Activated T-helper 1 cell treated with Interleukin-2 at 50 U/mL for 16 hours (primary cell): ENCODE data around the gene PRKCE.

Experiments used
- DNase-seq: peaks from one replicate; pipeline ENCODE4 v3.0.0-alpha.2; 2020; ENCODE audit warnings: low read depth

Gene PRKCE

DNA sequence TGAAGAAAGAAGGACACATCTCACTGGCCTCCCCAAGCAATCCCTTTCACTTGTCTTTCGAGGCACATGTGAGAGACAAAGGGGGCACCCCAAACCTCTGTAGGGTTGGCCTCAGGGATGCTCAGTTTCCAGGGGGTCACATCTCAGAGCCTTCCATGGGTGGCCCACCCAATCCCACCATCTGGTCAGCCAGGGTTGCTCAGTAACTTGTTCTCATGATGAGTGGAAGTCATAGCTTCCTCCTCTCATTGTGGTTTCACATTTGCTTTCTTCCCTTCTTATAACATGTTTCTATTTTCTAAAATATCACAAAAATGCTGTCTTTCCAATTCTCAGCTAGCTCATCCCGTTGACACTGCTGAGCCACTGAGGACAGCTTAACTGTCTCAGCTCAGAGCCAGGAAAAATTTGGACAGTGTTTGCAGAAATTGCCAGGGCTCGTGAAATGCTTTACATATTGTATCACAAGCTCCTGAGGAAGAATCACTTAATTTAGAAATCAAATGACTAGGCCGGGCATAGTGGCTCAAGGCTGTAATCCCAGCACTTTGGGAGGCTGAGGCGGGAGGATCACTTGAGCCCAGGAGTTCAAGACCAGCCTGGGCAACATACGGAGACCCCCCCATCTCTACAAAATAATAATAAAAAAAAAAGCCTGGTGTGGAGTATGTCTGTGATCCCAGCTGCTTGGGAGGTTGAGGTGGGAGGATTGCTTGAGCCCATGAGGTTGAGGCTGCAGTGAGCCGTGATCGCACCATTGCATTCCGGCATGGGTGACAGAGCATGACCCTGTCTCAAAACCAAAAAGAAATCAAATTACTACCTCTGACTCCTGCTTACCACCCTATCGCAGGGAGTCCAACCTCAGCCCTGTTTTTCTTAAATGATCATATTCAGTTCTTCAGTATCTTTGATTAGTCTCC, 129.3 kb downstream of the PRKCE start:
- no peak for DNase-seq

DNA sequence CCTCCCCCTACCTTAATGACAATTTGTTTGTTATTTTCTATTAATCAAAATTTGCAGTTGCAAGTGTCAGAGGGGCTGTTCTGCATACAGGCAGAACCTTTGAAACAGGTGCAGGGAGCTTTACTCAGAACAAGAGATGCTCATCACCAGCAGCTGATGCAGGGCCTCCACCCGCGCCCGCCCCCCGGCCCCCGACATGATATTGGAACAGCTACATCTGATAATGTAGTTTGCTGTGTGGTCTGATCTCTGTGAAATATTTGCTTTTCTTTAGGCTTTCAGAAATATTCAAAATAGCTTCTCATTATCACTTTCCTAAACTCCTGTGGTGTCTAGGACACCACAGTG, 130.0 kb downstream of the PRKCE start:
- no peak for DNase-seq

DNA sequence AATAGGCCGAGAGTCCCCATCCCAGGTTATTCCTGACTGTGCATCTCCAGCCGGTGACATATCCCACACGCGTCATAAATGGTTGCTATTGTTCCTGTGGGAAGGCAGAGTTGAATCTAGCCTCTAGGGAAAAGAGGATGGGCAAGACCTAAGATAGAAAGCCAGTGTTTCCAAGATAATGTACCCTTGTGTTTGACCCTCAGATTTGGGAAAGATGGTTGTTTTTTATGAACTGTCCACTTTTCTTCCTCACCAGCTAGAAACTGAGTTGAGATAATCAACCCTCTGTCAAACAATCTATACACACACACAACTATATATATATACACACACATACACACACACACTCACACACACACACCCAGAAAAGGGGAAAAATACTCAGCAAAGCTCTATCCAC, 131.0 kb downstream of the PRKCE start:
- DNase-seq: no peak

DNA sequence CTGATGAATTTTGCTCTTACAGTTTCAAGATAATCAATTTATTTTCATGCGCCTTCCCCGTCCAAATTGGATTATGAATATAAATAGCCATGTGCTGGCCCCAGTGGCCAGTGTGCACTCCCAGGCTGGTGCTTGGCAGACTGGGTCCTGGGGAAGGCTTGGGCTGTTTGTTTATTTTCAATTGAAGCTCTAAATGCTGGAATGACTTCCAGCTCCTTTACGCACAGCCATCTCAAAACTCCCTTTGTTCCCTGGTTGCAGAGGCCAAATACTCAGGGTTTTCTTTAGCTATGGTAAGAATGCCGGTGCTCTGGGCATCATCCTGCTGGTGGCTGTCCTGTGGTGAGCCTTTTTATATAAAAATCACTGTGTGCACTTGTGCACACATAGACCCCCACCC, 131.5 kb downstream of the PRKCE start:
- no peak for DNase-seq

DNA sequence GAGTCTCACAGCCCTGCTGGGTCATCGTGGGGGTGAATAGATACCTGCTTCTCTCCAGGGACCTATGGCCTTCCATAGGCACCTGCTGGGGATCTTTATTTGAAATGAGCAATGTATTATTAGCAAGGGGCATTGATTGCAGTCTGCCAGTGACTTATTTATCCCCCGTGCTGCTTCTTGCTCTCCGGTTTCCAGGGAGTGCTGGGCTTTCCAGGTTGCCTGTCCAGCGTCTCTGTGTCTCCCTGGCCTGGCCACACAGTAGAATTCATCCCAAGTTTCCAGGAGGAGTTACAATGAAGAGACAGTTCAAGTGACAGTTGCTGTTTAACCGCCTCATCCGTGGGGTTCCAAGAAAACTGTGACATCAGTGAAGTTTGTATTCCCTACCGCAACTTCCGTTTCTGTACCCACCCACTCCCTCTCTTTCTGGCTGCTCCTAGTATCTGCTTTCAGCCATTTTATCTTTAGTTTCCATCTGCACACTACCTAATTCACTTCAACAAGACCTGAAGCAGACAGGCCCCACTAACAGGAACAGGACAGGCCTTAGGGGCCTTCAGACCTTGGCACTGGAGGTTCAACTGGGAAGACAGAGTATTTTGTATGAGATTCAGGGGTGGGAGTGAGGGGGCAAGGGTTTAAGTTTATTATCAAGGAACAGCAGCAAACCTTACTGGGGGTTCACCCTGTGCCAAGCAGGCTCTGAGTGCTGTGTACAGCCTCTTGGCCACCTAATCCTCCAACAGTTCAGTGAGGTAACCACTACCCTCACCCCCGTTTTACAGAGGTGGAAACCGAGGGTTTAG, 134.8 kb downstream of the PRKCE start:
- DNase-seq: no peak

DNA sequence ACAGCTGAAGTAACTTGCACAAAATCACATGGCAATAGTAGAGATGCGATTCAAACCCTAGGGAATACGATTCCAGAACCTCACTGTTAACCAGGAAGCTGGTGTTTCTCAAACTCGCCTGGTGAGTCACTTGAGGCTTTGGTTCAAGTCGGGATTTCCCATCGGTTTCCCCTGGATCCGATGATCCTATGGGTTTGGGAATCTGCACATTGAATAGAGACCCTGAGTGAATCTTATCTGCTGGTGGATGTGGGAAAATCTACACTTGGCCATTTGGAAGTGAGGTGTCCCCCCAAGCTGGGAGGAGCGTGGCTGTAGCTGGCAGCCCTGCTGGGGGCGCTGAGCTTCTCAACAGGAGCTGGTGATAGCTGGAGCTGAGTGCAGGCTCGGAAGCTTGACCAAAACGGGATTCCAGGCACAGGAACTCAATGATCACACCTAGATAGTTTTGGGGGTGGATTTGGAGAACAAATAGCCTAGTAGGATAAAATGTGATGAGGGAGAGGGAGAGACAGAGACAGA, 135.4 kb downstream of the PRKCE start:
- DNase-seq: no peak

DNA sequence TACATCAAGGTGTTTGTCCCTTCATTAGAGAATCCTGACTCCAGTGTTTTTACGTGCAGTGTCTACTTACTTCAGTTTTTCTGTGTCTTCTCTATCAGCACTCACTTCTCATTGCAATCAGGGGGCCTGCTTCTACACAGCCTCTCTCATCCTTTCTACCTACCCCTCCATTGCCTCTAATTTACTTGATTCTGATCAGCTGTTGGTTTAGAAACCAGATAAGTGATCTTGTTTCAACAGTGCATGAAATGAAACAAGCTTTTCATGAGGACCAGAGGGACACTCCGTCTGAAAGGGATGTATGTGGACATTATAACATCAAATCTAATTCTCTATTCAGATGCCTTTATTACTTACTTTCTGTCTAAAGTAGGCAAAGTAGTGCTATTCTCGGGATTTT, 136.9 kb downstream of the PRKCE start:
- no peak for DNase-seq

DNA sequence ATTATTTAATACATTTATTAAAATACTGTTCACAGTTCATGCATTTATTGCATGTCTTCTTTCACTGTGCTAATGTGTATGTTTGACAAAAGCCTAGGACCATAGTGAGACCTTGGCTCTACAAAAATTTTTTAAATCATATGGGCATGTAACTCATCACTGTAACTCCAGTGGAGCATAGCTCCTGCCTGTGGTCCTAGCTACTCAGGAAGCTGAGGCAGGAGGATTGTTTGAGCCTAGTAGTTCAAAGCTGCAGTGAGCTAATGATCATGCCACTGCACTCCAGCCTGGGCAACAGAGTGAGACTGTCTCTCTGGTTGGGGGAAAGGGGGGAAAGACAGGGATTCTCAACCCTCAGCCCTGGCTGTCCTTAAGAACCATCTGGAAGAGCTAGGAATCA, 137.8 kb downstream of the PRKCE start:
- DNase-seq: no peak

DNA sequence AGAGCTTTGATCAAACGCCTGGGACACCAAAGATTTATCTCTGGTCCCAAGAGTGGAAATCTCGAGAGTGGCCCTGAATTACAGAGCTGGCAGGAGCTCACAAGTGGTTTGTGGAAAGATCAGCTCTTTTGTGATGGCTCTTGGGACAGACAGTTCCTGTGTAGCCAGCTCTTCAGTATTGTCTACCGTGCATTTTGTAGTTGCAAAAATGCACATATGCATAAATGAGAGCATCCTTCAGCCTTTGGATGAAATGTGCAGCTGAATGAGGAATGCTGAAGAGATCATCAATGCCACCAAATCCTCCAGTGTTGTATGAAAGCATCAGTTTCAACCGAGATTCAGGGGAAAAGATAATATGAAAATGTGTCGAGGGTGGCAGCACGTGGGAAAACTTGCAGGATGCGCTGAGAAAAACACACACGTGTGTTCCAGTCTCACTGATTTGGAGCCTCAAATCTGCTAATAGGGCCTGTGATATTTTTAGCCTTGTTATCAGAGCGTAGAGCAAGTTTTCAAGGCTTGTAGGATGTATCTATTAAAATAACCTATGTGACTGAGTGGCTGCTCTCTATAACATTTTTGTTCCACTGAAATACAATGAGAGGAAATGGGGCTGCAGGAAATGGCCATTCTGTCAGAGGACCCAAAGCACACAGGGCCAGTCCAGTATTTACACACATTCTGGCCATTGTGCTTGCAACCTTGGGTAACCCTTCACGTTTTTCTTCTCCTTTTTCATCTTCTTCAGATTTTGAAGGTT, 138.7 kb downstream of the PRKCE start:
- no peak for DNase-seq

DNA sequence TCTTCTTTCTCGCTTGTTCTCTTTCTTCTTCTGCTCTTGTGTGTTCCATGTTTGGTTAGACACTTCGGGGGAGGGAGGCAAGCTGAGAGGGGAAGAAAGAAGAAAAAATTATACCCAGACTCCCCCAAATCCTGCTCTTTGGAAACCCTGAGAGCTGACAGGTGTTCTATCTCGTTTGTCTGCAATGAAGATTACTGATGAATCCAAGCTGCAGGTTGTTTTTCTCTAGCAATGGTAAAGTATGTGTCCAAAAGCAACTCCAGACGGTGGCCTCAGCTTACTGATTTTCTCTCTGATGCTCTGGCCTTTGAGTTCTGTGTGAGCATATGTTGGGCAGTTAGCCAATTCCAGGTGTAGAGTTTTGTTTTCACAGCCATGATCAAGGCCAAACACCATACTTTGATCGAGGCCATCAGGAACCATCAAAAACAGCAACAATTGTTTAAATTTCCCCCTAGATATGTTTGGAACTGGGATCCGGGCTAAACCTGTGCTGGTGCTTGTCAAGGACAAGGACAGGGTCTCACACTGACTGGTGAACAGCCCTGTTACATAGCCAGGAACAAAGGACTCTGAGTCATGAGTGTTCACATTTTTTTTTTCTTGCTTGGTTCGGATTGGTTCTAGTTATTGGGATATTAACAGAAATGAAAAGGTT, 142.0 kb downstream of the PRKCE start:
- DNase-seq: no peak

DNA sequence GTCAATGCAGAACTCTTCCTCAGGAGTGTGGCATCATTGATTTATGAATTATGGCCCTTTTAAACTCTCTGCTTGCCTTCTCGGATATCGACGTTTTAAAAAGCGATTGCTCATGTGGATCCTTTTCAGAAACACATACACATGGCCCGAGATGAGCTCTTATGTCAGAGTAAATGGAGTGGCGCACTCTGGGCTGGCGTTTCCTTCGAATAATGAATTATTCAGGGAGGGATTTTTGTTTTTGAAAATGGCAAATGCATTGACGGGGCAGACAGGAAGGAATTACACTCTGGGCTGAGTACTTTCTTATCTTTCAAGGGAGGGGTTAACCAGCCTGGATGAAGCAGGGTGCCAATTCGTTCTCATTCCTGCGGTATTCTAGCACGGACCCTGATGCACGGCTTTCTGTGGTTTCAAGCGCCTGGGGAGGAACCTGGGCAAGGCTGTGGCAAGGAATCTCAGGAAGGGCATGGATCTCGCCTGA, 142.7 kb downstream of the PRKCE start:
- no peak for DNase-seq

DNA sequence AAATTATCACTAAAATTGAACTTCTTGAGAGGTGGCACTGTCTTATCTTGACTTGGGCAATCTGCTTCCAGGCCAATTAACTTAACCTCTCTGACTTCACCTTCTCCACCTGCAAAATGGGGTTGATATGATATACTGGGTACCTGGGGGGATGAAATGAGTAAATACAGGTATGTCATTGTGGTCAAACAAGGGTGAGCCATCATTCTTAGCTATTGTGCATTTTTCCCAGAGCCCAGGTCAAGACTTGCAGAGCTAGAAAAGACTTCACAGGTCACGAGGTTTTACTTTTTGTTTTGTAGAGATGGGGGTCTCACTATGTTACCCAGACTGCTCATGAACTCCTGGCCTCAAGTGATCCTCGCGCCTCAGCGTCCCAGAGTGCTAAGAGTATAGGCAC, 145.0 kb downstream of the PRKCE start:
- no peak for DNase-seq

DNA sequence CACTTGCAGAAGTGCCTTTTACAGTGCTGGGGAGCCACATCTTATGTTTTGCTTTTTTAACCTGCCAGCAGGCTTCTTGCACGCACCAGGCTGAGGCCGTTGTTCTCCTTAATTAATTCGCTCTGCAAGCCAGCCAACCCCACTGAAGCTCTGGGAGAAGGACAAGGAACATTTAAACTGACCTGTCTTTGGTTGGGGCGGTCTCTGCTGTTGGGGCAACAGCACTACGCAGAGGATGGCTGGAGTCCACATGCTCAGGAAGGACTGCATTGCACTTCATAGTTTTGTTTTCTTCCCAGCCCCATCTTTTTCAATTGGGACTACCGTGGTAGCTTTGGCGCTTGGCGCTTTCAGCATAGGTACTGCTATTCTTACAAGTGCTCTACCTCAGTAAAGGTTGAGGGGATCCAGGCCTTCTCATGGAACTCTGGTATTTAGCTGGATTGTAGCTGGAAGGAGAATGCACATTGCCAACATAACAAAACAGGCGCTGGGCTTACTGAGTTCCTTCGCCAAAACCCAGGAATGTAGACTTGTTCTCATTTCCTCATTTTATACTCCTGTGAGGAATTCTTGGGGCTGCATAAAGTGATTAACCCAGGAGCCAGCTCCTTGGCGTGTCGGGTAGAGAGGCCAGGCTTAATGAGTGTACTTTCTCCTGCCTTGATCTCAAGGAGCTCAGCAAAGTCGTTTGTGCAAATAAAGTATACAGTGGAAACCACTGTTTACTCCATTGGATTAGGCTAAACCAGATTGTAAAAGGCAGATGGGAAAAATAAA, 146.2 kb downstream of the PRKCE start:
- DNase-seq: no peak

DNA sequence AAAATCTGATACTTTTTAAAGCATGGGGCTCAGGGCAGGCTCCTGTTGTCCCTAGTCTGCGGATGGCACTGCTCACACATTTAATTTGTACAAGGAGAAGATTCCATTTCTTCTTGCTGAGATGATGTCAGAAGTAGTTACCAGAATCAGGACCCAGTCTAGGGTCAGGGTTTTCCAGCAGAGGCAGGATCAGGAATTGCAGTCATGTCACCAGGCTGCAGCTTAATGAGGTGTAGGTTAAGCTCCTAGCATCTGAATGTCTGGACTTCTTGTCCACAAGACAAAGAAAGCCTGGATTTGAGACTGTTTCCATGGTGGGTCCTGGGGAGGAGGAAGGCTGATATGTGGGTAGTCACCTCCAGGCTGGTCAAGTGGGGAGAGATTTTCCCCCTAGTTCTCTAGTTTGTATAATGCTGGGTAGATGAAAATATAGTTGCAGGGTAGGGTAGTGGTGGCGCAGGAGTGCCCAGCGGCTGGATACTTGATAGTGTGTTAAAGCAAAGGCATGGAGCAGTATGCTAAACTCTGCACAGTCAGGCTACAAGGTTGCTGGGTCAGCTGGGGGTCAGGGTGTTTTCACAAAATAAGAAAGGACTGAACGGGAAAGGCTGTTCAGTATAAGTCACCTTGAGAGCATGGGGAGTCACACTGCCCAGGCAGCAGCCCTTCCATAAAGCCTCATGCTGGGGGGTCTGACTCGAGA, 148.4 kb downstream of the PRKCE start:
- DNase-seq: no peak

DNA sequence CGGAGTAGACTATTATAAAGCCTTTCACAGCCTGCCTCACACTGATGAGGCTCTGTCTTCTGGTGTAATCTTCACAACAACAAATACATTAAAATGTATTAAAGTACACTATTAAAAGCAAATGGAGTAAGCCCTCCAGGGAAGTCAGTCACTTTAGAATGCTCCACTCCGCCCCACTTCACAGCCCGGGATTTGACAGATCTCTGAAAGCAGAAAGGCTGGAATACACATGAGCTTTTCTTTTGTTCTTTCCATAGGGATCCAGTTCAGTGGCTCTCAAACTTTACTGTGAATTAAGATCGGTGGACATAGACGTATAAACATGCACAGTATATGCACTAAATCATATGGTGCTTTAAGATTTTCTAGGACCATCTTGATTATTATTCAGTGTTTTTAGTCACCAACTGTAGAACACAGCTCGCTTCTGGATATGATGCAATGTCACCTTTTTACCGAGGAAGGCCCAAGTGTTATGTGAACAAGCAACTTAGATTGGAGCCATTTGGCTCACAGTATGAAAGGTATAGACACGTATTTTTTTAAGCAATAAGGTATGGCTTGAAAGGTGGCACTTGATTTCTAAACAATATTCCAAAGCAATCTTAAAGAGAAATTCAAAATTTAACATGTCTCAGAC, 151.1 kb downstream of the PRKCE start:
- DNase-seq: no peak

DNA sequence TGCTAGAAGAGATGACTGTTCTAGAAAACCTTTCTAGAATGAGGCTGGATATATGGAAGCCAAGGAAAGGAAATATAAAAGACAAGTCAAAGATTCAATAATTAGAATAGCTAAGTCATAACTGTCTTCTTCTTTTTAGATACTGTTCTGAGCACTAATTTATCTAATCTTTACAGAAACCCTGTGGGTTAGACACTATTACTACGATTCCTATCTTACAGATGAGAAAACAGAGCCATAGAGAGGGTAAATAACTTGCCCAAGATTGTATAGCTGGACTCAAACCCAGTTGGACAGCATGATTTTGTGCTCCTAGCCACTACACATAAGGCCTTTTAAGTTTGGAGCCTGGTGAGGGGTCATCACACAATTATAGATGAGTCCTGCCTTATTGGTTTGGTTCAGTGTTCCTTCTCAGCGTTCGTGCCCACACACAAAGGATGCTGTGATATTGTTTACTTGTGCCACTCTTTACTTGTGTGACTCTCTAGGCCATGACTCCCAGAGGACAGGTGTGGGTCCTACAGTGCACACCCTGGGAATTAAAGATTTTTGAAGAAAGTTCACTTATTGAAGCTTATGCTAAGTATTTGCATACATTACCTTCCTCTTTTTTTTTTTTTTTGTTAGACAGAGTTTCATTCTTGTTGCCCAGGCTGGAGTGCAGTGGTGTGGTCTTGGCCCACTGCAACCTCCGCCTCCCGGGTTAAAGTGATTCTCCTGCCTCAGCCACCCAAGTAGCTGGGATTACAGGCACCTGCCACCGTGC, 153.7 kb downstream of the PRKCE start:
- DNase-seq: no peak

DNA sequence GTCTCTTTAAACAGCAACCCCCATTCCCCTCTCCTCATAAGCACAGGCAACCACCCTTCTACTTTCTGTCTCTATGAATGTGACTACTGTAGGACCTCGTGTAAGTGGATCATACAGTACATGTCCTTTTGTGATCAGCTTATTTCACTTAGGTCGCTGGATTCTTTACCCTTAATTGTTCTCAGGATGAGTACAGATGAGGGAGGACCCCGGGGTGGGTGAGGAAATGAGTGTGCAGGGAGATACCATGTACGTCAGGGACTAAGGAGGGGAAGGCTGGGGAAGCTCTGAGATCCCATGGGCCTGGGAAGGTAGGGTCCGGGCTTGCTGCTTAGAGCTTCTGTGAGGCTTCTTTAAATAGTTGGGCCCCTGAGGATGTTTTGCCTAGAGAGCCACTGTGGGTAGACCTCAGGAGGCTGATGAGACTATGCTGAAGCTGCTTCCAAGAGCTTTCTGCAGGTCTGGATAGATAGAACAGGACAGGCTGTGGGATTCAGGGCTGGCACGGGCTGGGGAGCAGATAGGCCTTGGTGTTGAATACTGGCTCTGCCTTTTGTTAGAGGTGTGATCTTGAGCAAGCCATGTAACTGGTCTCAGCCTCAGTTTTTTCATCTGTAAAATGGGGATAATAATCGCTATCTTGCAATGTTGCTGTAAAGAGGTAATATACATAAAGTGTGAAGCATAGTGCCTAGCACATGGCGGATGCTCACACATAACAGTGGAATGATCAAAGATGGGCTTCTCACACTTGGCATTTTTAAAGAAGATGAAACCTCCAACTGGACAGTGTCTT, 155.3 kb downstream of the PRKCE start:
- DNase-seq: no peak

DNA sequence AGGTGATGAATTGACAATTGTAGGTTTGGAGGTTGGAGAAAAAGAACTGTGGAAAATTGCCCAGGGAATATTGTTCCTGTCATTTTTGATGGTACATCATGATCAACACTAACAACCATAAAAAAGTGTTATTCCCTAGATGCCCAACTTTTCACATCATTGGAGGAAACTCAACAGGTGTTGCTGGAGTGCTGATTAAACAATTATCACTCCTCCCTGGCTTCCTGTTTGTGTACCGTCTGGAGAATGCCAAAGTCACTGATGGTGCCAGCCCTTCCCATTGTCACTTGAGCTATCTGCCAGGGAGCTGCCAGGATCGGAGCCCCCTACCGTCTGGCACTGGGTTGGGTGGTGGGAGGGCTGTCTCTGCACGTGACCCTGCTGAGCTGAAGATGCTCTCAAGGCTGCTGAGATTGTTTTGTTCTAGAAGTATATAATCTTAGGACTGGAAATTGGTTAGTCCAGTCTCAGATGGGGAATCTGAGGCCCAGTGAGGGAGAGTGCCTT, 156.9 kb downstream of the PRKCE start:
- no peak for DNase-seq
